Osteoblast (primary cell): ENCODE measurements around the gene VTA1. TPM values are rescaled to one million over a fixed set of nuclear protein-coding genes. Genes with fewer than 3 reads are reported as not detected.
"Not testable (repeated sequence)": the region's sequence is repeated elsewhere in the genome, so short reads cannot be mapped to it uniquely, and the experiment has no call there.

Experiments
- DNase-seq: peaks from one replicate; pipeline ENCODE4 v3.0.0; 2011; ENCODE audit warnings: low spot score, mixed read lengths; ENCODE audit not compliant: insufficient read length; ENCODE audit errors: missing footprints
- H2AFZ ChIP-seq: 2 replicates; pipeline ENCODE4 v1.6.0; 2011; ENCODE audit warnings: mild to moderate bottlenecking, low read length
- H3K27ac ChIP-seq: 2 replicates; pipeline ENCODE4 v1.5.1; 2011; ENCODE audit warnings: mild to moderate bottlenecking, low read depth, low read length, moderate library complexity
- H3K27me3 ChIP-seq: 2 replicates; pipeline ENCODE4 v1.6.0; 2012; ENCODE audit warnings: mild to moderate bottlenecking, control low read depth, inconsistent platforms, low read length, moderate library complexity; ENCODE audit not compliant: insufficient read depth
- H3K36me3 ChIP-seq: 2 replicates; pipeline ENCODE4 v1.5.1; 2011; ENCODE audit warnings: mild to moderate bottlenecking, low read length, control low read depth, moderate library complexity; ENCODE audit not compliant: insufficient read depth
- H3K4me1 ChIP-seq: 2 replicates; pipeline ENCODE4 v1.5.1; 2011; ENCODE audit warnings: mild to moderate bottlenecking, low read length, control low read depth, moderate library complexity; ENCODE audit not compliant: insufficient read depth
- H3K4me2 ChIP-seq: 2 replicates; pipeline ENCODE4 v1.6.0; 2011; ENCODE audit warnings: mild to moderate bottlenecking, low read length; ENCODE audit not compliant: insufficient read depth
- H3K4me3 ChIP-seq: fragments of 200-600 bp; sonication (generic); 3 replicates; pipeline ENCODE4 v1.5.1; 2012; ENCODE audit warnings: mild to moderate bottlenecking, low read length, inconsistent platforms; ENCODE audit not compliant: insufficient read depth
- H3K79me2 ChIP-seq: 2 replicates; pipeline ENCODE4 v1.6.0; 2012; ENCODE audit warnings: mild to moderate bottlenecking, low read length, control low read depth, inconsistent platforms; ENCODE audit not compliant: insufficient read depth
- H3K9me3 ChIP-seq: 2 replicates; pipeline ENCODE4 v1.5.1; 2011; ENCODE audit warnings: low read depth, low read length, control low read depth
- H4K20me1 ChIP-seq: 2 replicates; pipeline ENCODE4 v1.6.0; 2012; ENCODE audit warnings: mild to moderate bottlenecking, low read length, control low read depth; ENCODE audit not compliant: insufficient read depth
- total RNA-seq: library from RNA; depleted of rRNA; stranded (reverse); fragments of >200 nt; gene quantifications from 2 replicates; pipeline ENCODE4 v1.2.3, GENCODE V29; 2012
- TF ChIP-seq, protein P1 (sequence below): IDR thresholded peaks from 2 replicates; pipeline ENCODE4 v1.5.1; 2011; ENCODE audit warnings: mild to moderate bottlenecking, low read depth, low read length, moderate library complexity; ENCODE audit errors: extremely low read depth

Gene VTA1
- total RNA-seq, 1 donor, result 61.5 TPM

GRCh38 chr6:142185641-142186040 lies 38.6 kb downstream of the VTA1 start:
- H2AFZ ChIP-seq, result no peak overlapping the region
- no peaks in the 10 kb centered on the region for H3K4me1 ChIP-seq
- no peaks in the 10 kb centered on the region for H3K27me3 ChIP-seq
- H3K36me3 ChIP-seq, result peaks cover 7% of the 10 kb centered on the region
- peaks cover 2% of the 10 kb centered on the region for H4K20me1 ChIP-seq
- DNase-seq, result no peak
- TF ChIP-seq, protein P1, sequence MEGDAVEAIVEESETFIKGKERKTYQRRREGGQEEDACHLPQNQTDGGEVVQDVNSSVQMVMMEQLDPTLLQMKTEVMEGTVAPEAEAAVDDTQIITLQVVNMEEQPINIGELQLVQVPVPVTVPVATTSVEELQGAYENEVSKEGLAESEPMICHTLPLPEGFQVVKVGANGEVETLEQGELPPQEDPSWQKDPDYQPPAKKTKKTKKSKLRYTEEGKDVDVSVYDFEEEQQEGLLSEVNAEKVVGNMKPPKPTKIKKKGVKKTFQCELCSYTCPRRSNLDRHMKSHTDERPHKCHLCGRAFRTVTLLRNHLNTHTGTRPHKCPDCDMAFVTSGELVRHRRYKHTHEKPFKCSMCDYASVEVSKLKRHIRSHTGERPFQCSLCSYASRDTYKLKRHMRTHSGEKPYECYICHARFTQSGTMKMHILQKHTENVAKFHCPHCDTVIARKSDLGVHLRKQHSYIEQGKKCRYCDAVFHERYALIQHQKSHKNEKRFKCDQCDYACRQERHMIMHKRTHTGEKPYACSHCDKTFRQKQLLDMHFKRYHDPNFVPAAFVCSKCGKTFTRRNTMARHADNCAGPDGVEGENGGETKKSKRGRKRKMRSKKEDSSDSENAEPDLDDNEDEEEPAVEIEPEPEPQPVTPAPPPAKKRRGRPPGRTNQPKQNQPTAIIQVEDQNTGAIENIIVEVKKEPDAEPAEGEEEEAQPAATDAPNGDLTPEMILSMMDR, result no peak
- no peak overlapping the region for H3K27ac ChIP-seq
- no peaks in the 10 kb centered on the region for H3K79me2 ChIP-seq
- no peak overlapping the region for H3K4me2 ChIP-seq
- no peaks in the 10 kb centered on the region for H3K9me3 ChIP-seq
- H3K4me3 ChIP-seq, result no peak overlapping the region

GRCh38 chr6:142187209-142187608 lies 40.1 kb downstream of the VTA1 start:
- H4K20me1 ChIP-seq, result peaks cover 2% of the 10 kb centered on the region
- peak; percentile 47 for DNase-seq
- peaks cover 7% of the 10 kb centered on the region for H3K36me3 ChIP-seq
- no peaks in the 10 kb centered on the region for H3K27me3 ChIP-seq
- no peaks in the 10 kb centered on the region for H3K9me3 ChIP-seq
- H3K4me3 ChIP-seq, result no peak overlapping the region
- H3K4me2 ChIP-seq, result no peak overlapping the region
- no peaks in the 10 kb centered on the region for H3K4me1 ChIP-seq
- TF ChIP-seq, protein P1, result no peak
- no peaks in the 10 kb centered on the region for H3K79me2 ChIP-seq
- no peak overlapping the region for H2AFZ ChIP-seq
- no peak overlapping the region for H3K27ac ChIP-seq

DNA sequence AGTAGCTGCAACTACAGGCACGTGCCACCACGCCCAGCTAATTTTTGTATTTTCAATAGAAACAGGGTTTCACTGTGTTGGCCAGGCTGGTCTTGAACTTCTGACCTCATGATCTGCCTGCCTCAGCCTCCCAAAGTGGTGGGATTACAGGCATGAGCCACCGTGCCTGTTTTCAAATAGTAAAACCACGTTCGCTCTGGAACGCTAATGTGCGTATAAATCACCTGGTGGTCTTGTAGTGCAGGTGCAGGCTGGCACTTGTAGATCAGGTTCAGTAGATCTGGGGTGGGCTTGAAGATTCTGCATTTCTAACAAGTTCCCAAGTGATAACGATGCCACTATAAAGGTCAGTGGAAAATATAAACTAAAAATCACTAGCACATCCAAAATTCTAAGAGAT lies 41.3 kb downstream of the VTA1 start:
- not testable (repeated sequence) for H3K4me3 ChIP-seq, H3K4me1 ChIP-seq, DNase-seq, H3K9me3 ChIP-seq, H2AFZ ChIP-seq, H3K79me2 ChIP-seq, H3K27ac ChIP-seq, H3K4me2 ChIP-seq, H4K20me1 ChIP-seq, H3K36me3 ChIP-seq, H3K27me3 ChIP-seq

DNA sequence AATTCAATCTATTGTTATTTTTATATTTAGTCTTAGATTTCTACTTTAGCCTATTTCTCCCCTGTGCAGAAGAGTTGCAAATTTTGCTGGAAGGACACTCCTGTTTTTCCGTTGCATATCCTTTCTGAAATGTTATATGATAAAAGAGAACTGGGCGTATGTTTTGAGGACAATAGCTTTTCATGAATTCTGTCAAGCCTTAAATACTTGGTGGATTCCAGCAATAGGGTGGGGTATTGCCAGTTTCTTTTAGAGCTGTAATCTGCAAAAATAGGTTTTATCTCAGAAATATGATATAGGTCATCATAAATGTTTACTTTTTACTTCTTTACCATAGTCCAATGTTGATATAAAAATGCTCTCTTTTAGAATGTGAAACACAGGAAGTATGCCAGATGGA lies 42.0 kb downstream of the VTA1 start:
- H3K4me1 ChIP-seq, result no peaks in the 10 kb centered on the region
- H3K4me2 ChIP-seq, result no peak overlapping the region
- H3K9me3 ChIP-seq, result no peaks in the 10 kb centered on the region
- no peak overlapping the region for H2AFZ ChIP-seq
- no peak overlapping the region for H3K4me3 ChIP-seq
- no peak for DNase-seq
- H3K27ac ChIP-seq, result no peak overlapping the region
- H3K27me3 ChIP-seq, result no peaks in the 10 kb centered on the region
- H3K36me3 ChIP-seq, result peaks cover 5% of the 10 kb centered on the region
- TF ChIP-seq, protein P1, result no peak
- H3K79me2 ChIP-seq, result peaks cover 10% of the 10 kb centered on the region
- H4K20me1 ChIP-seq, result peaks cover 2% of the 10 kb centered on the region
